GM23338 (cell line): Measurements from ENCODE around the gene KRT75.

Experiments used
- TF ChIP-seq, protein P1 (sequence below), 2 experiments: fragments of 200-600 bp in 1 of 2; sonication (generic) in 1 of 2; conservative IDR thresholded peaks; 2 replicates each; pipeline versions ENCODE4 v1.5.1 to v1.6.1; 2016 to 2017; ENCODE audit warnings: antibody characterized with exemption in 2 of 2, low read depth in 2 of 2, mild to moderate bottlenecking in 2 of 2, moderate library complexity in 1 of 2
- TF ChIP-seq, protein P2 (sequence below): IDR thresholded peaks from one replicate; pipeline ENCODE4 v1.6.1; 2018; ENCODE audit warnings: antibody characterized with exemption; ENCODE audit not compliant: unreplicated experiment
- TF ChIP-seq, protein P3 (sequence below): IDR thresholded peaks from 2 replicates; pipeline ENCODE4 v1.6.1; 2016; ENCODE audit warnings: antibody characterized with exemption

DNA sequence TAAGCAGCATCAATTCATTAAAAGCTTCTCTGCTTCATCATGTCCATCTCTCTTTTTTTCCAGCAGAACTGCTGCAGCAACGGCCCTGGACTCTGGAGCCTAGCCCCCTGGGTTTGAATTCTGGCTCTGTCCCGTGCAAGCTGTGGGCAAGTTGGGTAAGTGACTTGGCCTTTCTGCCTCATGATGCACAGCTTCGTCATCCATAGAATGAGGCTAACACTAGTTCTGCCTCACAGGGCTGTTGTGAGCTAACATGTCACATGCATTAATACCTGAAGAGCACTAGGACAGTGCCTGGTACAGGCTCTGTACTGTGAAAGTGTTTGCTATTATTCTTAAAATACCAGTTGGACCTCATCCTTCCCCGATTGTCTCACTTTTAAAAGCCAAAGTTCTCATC, 32.2 kb downstream of the KRT75 start:
- TF ChIP-seq, protein P1, sequence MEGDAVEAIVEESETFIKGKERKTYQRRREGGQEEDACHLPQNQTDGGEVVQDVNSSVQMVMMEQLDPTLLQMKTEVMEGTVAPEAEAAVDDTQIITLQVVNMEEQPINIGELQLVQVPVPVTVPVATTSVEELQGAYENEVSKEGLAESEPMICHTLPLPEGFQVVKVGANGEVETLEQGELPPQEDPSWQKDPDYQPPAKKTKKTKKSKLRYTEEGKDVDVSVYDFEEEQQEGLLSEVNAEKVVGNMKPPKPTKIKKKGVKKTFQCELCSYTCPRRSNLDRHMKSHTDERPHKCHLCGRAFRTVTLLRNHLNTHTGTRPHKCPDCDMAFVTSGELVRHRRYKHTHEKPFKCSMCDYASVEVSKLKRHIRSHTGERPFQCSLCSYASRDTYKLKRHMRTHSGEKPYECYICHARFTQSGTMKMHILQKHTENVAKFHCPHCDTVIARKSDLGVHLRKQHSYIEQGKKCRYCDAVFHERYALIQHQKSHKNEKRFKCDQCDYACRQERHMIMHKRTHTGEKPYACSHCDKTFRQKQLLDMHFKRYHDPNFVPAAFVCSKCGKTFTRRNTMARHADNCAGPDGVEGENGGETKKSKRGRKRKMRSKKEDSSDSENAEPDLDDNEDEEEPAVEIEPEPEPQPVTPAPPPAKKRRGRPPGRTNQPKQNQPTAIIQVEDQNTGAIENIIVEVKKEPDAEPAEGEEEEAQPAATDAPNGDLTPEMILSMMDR (conservative IDR thresholded peaks at IDR 0.05; ENCODE audit: low read depth in 2 of 2), result no peak
- TF ChIP-seq, protein P2, sequence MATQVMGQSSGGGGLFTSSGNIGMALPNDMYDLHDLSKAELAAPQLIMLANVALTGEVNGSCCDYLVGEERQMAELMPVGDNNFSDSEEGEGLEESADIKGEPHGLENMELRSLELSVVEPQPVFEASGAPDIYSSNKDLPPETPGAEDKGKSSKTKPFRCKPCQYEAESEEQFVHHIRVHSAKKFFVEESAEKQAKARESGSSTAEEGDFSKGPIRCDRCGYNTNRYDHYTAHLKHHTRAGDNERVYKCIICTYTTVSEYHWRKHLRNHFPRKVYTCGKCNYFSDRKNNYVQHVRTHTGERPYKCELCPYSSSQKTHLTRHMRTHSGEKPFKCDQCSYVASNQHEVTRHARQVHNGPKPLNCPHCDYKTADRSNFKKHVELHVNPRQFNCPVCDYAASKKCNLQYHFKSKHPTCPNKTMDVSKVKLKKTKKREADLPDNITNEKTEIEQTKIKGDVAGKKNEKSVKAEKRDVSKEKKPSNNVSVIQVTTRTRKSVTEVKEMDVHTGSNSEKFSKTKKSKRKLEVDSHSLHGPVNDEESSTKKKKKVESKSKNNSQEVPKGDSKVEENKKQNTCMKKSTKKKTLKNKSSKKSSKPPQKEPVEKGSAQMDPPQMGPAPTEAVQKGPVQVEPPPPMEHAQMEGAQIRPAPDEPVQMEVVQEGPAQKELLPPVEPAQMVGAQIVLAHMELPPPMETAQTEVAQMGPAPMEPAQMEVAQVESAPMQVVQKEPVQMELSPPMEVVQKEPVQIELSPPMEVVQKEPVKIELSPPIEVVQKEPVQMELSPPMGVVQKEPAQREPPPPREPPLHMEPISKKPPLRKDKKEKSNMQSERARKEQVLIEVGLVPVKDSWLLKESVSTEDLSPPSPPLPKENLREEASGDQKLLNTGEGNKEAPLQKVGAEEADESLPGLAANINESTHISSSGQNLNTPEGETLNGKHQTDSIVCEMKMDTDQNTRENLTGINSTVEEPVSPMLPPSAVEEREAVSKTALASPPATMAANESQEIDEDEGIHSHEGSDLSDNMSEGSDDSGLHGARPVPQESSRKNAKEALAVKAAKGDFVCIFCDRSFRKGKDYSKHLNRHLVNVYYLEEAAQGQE, result no peak
- TF ChIP-seq, protein P3, sequence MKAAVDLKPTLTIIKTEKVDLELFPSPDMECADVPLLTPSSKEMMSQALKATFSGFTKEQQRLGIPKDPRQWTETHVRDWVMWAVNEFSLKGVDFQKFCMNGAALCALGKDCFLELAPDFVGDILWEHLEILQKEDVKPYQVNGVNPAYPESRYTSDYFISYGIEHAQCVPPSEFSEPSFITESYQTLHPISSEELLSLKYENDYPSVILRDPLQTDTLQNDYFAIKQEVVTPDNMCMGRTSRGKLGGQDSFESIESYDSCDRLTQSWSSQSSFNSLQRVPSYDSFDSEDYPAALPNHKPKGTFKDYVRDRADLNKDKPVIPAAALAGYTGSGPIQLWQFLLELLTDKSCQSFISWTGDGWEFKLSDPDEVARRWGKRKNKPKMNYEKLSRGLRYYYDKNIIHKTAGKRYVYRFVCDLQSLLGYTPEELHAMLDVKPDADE, result no peak
